Prostate gland (tissue), 2 donors: Measurements from ENCODE around the gene ASTL.

Source experiments
- POLR2AphosphoS5 ChIP-seq: sonication (generic); formaldehyde crosslinking; IDR thresholded peaks from one replicate; pipeline ENCODE4 v1.6.1; 2017; ENCODE audit warnings: antibody characterized with exemption
- TF ChIP-seq, protein P1 (sequence below), 4 experiments: fragments of 200-600 bp in 2 of 4; fragments of 450-650 bp in 2 of 4; sonication (generic) in 2 of 4; IDR thresholded peaks; 1 replicate in 3 of 4; 2 replicates in 1 of 4; pipeline ENCODE4 v1.5.1; 2016 to 2019; ENCODE audit warnings: antibody characterized with exemption in 4 of 4, mild to moderate bottlenecking in 2 of 4, moderate library complexity in 2 of 4

DNA sequence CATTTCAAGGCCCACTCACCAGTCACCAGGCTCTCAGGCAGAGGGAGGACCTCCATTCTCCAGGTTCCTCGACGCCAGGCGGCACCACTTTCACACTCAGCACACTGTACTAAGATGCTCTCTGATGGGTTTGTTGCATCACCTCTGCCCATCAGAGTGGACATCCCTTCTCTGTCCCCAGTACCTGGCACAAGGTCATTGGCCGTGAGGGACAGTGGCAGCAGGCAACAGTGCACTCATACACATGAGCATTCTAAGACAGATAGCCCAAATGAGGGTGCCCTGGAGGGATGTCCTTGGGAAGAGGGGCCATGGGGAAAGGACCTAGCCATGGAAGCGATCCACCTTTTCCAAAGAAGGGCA is 18.9 kb downstream of the ASTL start:
- TF ChIP-seq POLR2AphosphoS5, result no peak
- TF ChIP-seq, protein P1, sequence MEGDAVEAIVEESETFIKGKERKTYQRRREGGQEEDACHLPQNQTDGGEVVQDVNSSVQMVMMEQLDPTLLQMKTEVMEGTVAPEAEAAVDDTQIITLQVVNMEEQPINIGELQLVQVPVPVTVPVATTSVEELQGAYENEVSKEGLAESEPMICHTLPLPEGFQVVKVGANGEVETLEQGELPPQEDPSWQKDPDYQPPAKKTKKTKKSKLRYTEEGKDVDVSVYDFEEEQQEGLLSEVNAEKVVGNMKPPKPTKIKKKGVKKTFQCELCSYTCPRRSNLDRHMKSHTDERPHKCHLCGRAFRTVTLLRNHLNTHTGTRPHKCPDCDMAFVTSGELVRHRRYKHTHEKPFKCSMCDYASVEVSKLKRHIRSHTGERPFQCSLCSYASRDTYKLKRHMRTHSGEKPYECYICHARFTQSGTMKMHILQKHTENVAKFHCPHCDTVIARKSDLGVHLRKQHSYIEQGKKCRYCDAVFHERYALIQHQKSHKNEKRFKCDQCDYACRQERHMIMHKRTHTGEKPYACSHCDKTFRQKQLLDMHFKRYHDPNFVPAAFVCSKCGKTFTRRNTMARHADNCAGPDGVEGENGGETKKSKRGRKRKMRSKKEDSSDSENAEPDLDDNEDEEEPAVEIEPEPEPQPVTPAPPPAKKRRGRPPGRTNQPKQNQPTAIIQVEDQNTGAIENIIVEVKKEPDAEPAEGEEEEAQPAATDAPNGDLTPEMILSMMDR (IDR thresholded peaks at IDR 0.05), result no peak
